Skeletal muscle tissue (tissue), 4 donors: ENCODE measurements around the gene SLC4A3. TPM values are rescaled to one million over a fixed set of nuclear protein-coding genes. Genes with fewer than 3 reads are reported as not detected.

Experiments used
- H3K27ac ChIP-seq: one replicate; pipeline ENCODE4 v1.7.0; 2013; ENCODE audit warnings: mild to moderate bottlenecking, low read depth, low read length, inconsistent platforms
- H3K27me3 ChIP-seq, 3 donors: one replicate each; pipeline ENCODE4 v1.7.0; 2013; ENCODE audit warnings: low read length in 3 of 3; ENCODE audit not compliant: control insufficient read depth in 3 of 3, insufficient read depth in 3 of 3
- H3K36me3 ChIP-seq, 3 donors: one replicate each; pipeline ENCODE4 v1.7.0; 2013; ENCODE audit warnings: low read length in 3 of 3; ENCODE audit not compliant: control insufficient read depth in 3 of 3, insufficient read depth in 3 of 3
- H3K4me1 ChIP-seq, 3 donors: one replicate each; pipeline ENCODE4 v1.7.0; 2013; ENCODE audit warnings: low read length in 3 of 3, mild to moderate bottlenecking in 3 of 3; ENCODE audit not compliant: control insufficient read depth in 3 of 3, insufficient read depth in 3 of 3
- H3K4me3 ChIP-seq, 3 donors: one replicate each; pipeline ENCODE4 v1.7.0; 2013; ENCODE audit warnings: low read length in 3 of 3
- H3K9ac ChIP-seq, 3 donors: one replicate each; pipeline ENCODE4 v1.7.0; 2013; ENCODE audit warnings: low read length in 3 of 3, mild to moderate bottlenecking in 3 of 3, moderate library complexity in 2 of 3, low read depth in 1 of 3
- H3K9me3 ChIP-seq, 3 donors: one replicate each; pipeline ENCODE4 v1.7.0; 2013; ENCODE audit warnings: low read length in 3 of 3; ENCODE audit not compliant: control insufficient read depth in 3 of 3
- total RNA-seq: library from RNA; depleted of rRNA; stranded (reverse); fragments of >200 nt; gene quantifications from one replicate; pipeline ENCODE4 v1.2.3, GENCODE V29; 2014
- donor health status: Osteomylitis.

The SLC4A3 gene
- total RNA-seq, 1 donor from 2014 or later: 2.1 TPM

GRCh38 chr2:219613461-219614070, 13.9 kb upstream of the SLC4A3 start:
- H3K27ac ChIP-seq: no peak overlapping the region
- no peak overlapping the region for H3K9ac ChIP-seq
- no peaks in the 10 kb centered on the region for H3K27me3 ChIP-seq
- H3K4me3 ChIP-seq: no peak overlapping the region
- H3K36me3 ChIP-seq: peaks cover 28 to 46% (median 28%) of the 10 kb centered on the region in 3 donors
- H3K9me3 ChIP-seq: no peaks in the 10 kb centered on the region
- H3K4me1 ChIP-seq: peaks cover 0 to 3% (median 0%) of the 10 kb centered on the region in 3 donors

GRCh38 chr2:219614076-219614860, 13.2 kb upstream of the SLC4A3 start:
- H3K27ac ChIP-seq: no peak overlapping the region
- no peak overlapping the region for H3K4me3 ChIP-seq
- no peaks in the 10 kb centered on the region for H3K9me3 ChIP-seq
- peaks cover 25 to 42% (median 27%) of the 10 kb centered on the region in 3 donors for H3K36me3 ChIP-seq
- H3K9ac ChIP-seq: no peak overlapping the region
- H3K4me1 ChIP-seq: peaks cover 0 to 3% (median 2%) of the 10 kb centered on the region in 3 donors
- H3K27me3 ChIP-seq: no peaks in the 10 kb centered on the region

DNA sequence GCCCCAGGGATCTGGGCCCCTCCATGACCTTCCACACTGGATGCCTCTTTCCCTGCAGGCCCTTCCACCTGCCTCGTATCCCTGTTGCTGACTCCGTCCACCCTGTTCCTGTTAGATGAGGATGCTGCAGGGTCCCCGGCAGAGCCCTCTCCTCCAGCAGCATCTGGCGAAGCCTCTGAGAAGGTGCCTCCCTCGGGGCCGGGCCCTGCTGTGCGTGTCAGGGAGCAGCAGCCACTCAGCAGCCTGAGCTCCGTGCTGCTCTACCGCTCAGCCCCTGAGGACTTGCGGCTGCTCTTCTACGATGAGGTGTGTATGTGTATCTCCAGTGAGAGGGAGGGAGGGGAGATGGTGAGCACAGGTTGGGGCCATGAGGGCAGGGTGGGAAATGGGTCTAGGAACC, 12.4 kb upstream of the SLC4A3 start:
- no peak overlapping the region for H3K27ac ChIP-seq
- H3K36me3 ChIP-seq: peaks cover 25 to 40% (median 27%) of the 10 kb centered on the region in 3 donors
- no peak overlapping the region for H3K9ac ChIP-seq
- no peak overlapping the region for H3K4me3 ChIP-seq
- H3K9me3 ChIP-seq: no peaks in the 10 kb centered on the region
- no peaks in the 10 kb centered on the region for H3K27me3 ChIP-seq
- peaks cover 0 to 3% (median 2%) of the 10 kb centered on the region in 3 donors for H3K4me1 ChIP-seq

DNA sequence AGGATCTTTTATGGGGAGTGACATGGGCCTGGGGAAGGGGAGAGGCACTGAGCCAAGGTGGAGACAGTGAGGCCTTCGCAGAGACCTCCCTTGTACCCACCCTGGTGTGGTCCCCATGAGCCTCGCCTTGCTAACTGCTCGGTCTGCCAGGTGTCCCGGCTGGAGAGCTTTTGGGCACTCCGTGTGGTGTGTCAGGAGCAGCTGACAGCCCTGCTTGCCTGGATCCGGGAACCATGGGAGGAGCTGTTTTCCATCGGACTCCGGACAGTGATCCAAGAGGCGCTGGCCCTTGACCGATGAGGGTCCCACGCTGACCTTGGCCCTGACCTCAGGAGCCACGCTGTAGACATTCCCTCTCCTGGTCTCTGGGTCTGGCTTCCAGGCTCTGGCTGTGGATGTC, 11.5 kb upstream of the SLC4A3 start:
- Histone ChIP-seq H3K4me3 (no peak overlapping the region), H3K36me3 (peaks cover 25 to 36% (median 27%) of the 10 kb centered on the region in 3 donors), H3K9me3 (no peaks in the 10 kb centered on the region), H3K4me1 (peaks cover 0 to 3% (median 2%) of the 10 kb centered on the region in 3 donors), H3K27me3 (no peaks in the 10 kb centered on the region), H3K27ac (no peak overlapping the region), H3K9ac (no peak overlapping the region)

- no peak overlapping the region for H3K27ac ChIP-seq
- H3K9me3 ChIP-seq: no peaks in the 10 kb centered on the region
- H3K9ac ChIP-seq: no peak overlapping the region
- no peaks in the 10 kb centered on the region for H3K27me3 ChIP-seq
- H3K36me3 ChIP-seq: peaks cover 24 to 34% (median 25%) of the 10 kb centered on the region in 3 donors
- no peak overlapping the region for H3K4me3 ChIP-seq
- peaks cover 0 to 3% (median 2%) of the 10 kb centered on the region in 3 donors for H3K4me1 ChIP-seq
Observed at GRCh38 chr2:219616550-219616949, 10.9 kb upstream of the SLC4A3 start.

DNA sequence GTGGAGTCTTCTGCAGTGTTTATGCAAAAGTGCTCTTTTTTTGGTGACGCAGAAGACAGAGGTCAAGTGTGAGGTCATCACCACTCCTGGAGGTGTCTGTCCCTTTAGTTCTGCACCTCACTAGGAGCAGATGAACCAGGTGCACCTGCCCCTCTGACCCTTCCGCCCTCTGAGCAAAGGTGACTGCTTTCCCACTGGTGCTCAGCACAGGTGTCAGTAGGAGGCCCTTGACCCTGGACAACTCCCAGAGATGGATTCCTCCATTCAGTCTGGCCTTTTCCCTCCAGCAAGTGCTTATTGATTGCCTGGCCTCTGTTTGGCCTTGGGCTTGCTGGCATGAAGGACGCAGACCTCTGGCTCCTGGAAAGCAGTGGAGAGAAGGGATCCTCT, 8.7 kb upstream of the SLC4A3 start:
- no peak overlapping the region for H3K27ac ChIP-seq
- H3K4me3 ChIP-seq: no peak overlapping the region
- H3K9ac ChIP-seq: peak overlapping the region in 1 of 3 donors; percentile 19

GRCh38 chr2:219619235-219619634, 8.2 kb upstream of the SLC4A3 start:
- Histone ChIP-seq H3K9me3 (no peaks in the 10 kb centered on the region), H3K27me3 (no peaks in the 10 kb centered on the region), H3K9ac (no peak overlapping the region), H3K4me3 (no peak overlapping the region), H3K27ac (no peak overlapping the region), H3K4me1 (peaks cover 0 to 3% (median 2%) of the 10 kb centered on the region in 3 donors), H3K36me3 (peaks cover 15 to 18% (median 18%) of the 10 kb centered on the region in 3 donors)

More for the DNA sequence above, 8.7 kb upstream of the SLC4A3 start:
- peaks cover 0 to 3% (median 2%) of the 10 kb centered on the region in 3 donors for H3K4me1 ChIP-seq
- peaks cover 17 to 23% (median 18%) of the 10 kb centered on the region in 3 donors for H3K36me3 ChIP-seq
- no peaks in the 10 kb centered on the region for H3K27me3 ChIP-seq
- H3K9me3 ChIP-seq: no peaks in the 10 kb centered on the region

- Histone ChIP-seq H3K27me3 (no peaks in the 10 kb centered on the region), H3K9me3 (no peaks in the 10 kb centered on the region), H3K27ac (no peak overlapping the region), H3K9ac (no peak overlapping the region), H3K36me3 (peaks cover 2 to 8% (median 7%) of the 10 kb centered on the region in 3 donors), H3K4me1 (peaks cover 0 to 3% (median 2%) of the 10 kb centered on the region in 3 donors), H3K4me3 (no peak overlapping the region)
Observed at GRCh38 chr2:219620546-219620945, 6.9 kb upstream of the SLC4A3 start.

- no peaks in the 10 kb centered on the region for H3K36me3 ChIP-seq
- H3K9ac ChIP-seq: no peak overlapping the region
- H3K4me3 ChIP-seq: no peak overlapping the region
- H3K4me1 ChIP-seq: peaks cover 0 to 3% (median 2%) of the 10 kb centered on the region in 3 donors
- no peak overlapping the region for H3K27ac ChIP-seq
- H3K9me3 ChIP-seq: no peaks in the 10 kb centered on the region
- H3K27me3 ChIP-seq: peaks cover 0 to 2% (median 0%) of the 10 kb centered on the region in 3 donors
Observed at GRCh38 chr2:219621935-219622334, 5.5 kb upstream of the SLC4A3 start.

- H3K9ac ChIP-seq: no peak overlapping the region
- H3K27ac ChIP-seq: no peak overlapping the region
- no peak overlapping the region for H3K4me3 ChIP-seq
- H3K4me1 ChIP-seq: peaks cover 0 to 3% (median 2%) of the 10 kb centered on the region in 3 donors
- H3K36me3 ChIP-seq: no peaks in the 10 kb centered on the region
- H3K27me3 ChIP-seq: peaks cover 0 to 3% (median 0%) of the 10 kb centered on the region in 3 donors
- no peaks in the 10 kb centered on the region for H3K9me3 ChIP-seq
Observed at GRCh38 chr2:219622472-219622871, 5.0 kb upstream of the SLC4A3 start.
